Naive thymus-derived CD4-positive, alpha-beta T cell (primary cell): ENCODE measurements around the gene MPPED1. TPM values are rescaled to one million over a fixed set of nuclear protein-coding genes. Genes with fewer than 3 reads are reported as not detected.

Source experiments
- ATAC-seq: fragments of 150-1000 bp; cut with Tn5 transposase; 2 replicates; pipeline ENCODE4 v1.10.0; 2021; ENCODE audit warnings: mild to moderate bottlenecking, moderate library complexity
- CTCF ChIA-PET: fragments of 350-600 bp; sonication (Branson Sonifier 250); formaldehyde crosslinking; loops from one replicate; lab custom pipeline; 2021; ENCODE audit warnings: antibody characterized with exemption; lab: Charles Lee
- POLR2A ChIA-PET: fragments of 350-600 bp; sonication (Branson Sonifier 250); formaldehyde crosslinking; loops from one replicate; lab custom pipeline; 2021; ENCODE audit warnings: antibody characterized with exemption, inconsistent platforms; lab: Charles Lee
- DNase-seq, 9 donors: peaks; one replicate each; pipeline versions ENCODE4 v3.0.0 to v3.0.0-alpha.2; 2020 to 2022; ENCODE audit warnings: mixed read lengths in 1 of 9
- H3K27ac ChIP-seq: one replicate; pipeline ENCODE4 v1.7.0; 2013; ENCODE audit warnings: mild to moderate bottlenecking, low read depth, low read length, moderate library complexity
- H3K27me3 ChIP-seq, 2 donors: one replicate each; pipeline ENCODE4 v1.7.0; 2013; ENCODE audit warnings: low read length in 2 of 2, mild to moderate bottlenecking in 2 of 2, moderate library complexity in 2 of 2; ENCODE audit not compliant: control insufficient read depth in 2 of 2, insufficient read depth in 2 of 2
- H3K36me3 ChIP-seq, 3 experiments: 1 replicate in 2 of 3; 2 replicates in 1 of 3; pipeline ENCODE4 v1.7.0; 2013; ENCODE audit warnings: low read length in 3 of 3, mild to moderate bottlenecking in 3 of 3, moderate library complexity in 1 of 3; ENCODE audit not compliant: insufficient read depth in 3 of 3, control insufficient read depth in 2 of 3
- H3K4me1 ChIP-seq, 2 donors: one replicate each; pipeline ENCODE4 v1.7.0; 2013; ENCODE audit warnings: low read length in 2 of 2, mild to moderate bottlenecking in 2 of 2, moderate library complexity in 1 of 2; ENCODE audit not compliant: control insufficient read depth in 2 of 2, insufficient read depth in 2 of 2
- H3K4me3 ChIP-seq: 2 replicates; pipeline ENCODE4 v1.7.0; 2013; ENCODE audit warnings: mild to moderate bottlenecking, low read length
- H3K9me3 ChIP-seq, 3 experiments: 1 replicate in 2 of 3; 2 replicates in 1 of 3; pipeline ENCODE4 v1.7.0; 2013; ENCODE audit warnings: low read length in 3 of 3; ENCODE audit not compliant: control insufficient read depth in 2 of 3
- H3K27ac Mint-ChIP-seq, 9 donors: one replicate each; pipeline ENCODE4 v1.8.0; 2020 to 2022; ENCODE audit warnings: mixed read lengths in 9 of 9, mild to moderate bottlenecking in 8 of 9, moderate library complexity in 5 of 9, inconsistent platforms in 2 of 9
- H3K27me3 Mint-ChIP-seq, 5 donors: one replicate each; pipeline ENCODE4 v1.8.0; 2021 to 2022; ENCODE audit warnings: mixed read lengths in 5 of 5, mild to moderate bottlenecking in 1 of 5
- H3K36me3 Mint-ChIP-seq, 5 donors: one replicate each; pipeline ENCODE4 v1.8.0; 2020 to 2022; ENCODE audit warnings: mixed read lengths in 5 of 5, mild to moderate bottlenecking in 3 of 5, inconsistent platforms in 1 of 5
- H3K4me1 Mint-ChIP-seq, 7 donors: one replicate each; pipeline ENCODE4 v1.8.0; 2020 to 2022; ENCODE audit warnings: mixed read lengths in 7 of 7, mild to moderate bottlenecking in 3 of 7, inconsistent platforms in 1 of 7
- H3K4me3 Mint-ChIP-seq, 10 donors: one replicate each; pipeline ENCODE4 v1.8.0; 2020 to 2022; ENCODE audit warnings: mild to moderate bottlenecking in 10 of 10, mixed read lengths in 10 of 10, moderate library complexity in 6 of 10, inconsistent platforms in 2 of 10
- H3K9me3 Mint-ChIP-seq, 11 donors: one replicate each; pipeline ENCODE4 v1.8.0; 2020 to 2022; ENCODE audit warnings: mixed read lengths in 11 of 11, mild to moderate bottlenecking in 4 of 11, inconsistent platforms in 1 of 11, moderate library complexity in 1 of 11
- intact Hi-C, 2 donors: fragments of 100-400 bp; cut with micrococcal nuclease; formaldehyde crosslinking; loops; one replicate each; pipeline ENCODE4 v1.15.1; 2023
- polyA plus RNA-seq, 2 donors: library from polyadenylated mRNA; unstranded; fragments of 300-500 nt; fragmentation: Illumina TruSeq; gene quantifications; one replicate each; pipeline ENCODE4 v1.2.3, GENCODE V29; 2021
- total RNA-seq, 6 experiments: library from RNA in 5 of 6; stranded (reverse) in 5 of 6; gene quantifications; 1 replicate in 5 of 6; 2 replicates in 1 of 6; pipeline ENCODE4 v1.2.3 and lab custom pipeline; 2021 to 2026

MPPED1 gene
- total and polyA plus RNA-seq, 7 experiments from 2014 or later: not detected

DNA sequence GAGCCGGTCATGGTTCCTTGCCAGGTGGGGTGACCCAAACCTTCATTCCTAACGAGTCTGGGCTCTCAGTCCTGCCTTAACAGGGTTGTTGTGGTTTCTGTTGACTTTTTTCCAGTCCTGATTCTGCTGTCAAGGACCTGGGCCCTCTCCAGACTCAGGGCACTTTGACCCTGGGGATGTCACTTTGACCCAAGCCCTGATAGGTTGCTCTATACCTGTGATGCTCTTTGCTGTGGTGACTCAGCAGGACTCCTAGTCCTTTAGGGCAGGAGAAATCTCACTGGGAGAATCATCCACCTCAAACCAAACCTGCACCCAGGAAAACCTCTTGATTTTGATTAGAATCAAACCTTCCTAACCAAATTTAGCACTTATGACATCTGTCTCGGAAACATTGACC lies 20.5 kb upstream of the MPPED1 start:
- ChIA-PET POLR2A (no interaction called here), CTCF (no interaction called here)
- no peaks in the 10 kb centered on the region for H3K4me1 Mint-ChIP-seq
- H3K27me3 Mint-ChIP-seq: peaks cover 8 to 15% (median 11%) of the 10 kb centered on the region in 5 donors
- H3K27ac ChIP-seq: no peak overlapping the region
- H3K9me3 Mint-ChIP-seq: peaks cover 0 to 3% (median 0%) of the 10 kb centered on the region in 11 donors
- no peaks in the 10 kb centered on the region for H3K4me1 ChIP-seq
- DNase-seq: no peak
- intact Hi-C loops: no loop called here
- ATAC-seq: no peak
- no peaks in the 10 kb centered on the region for H3K9me3 ChIP-seq
- no peak overlapping the region for H3K27ac Mint-ChIP-seq
- H3K4me3 Mint-ChIP-seq: no peak overlapping the region
- peaks cover 0 to 3% of the 10 kb centered on the region in 2 donors for H3K27me3 ChIP-seq
- no peaks in the 10 kb centered on the region for H3K36me3 ChIP-seq
- H3K4me3 ChIP-seq: no peak overlapping the region
- H3K36me3 Mint-ChIP-seq: no peaks in the 10 kb centered on the region

DNA sequence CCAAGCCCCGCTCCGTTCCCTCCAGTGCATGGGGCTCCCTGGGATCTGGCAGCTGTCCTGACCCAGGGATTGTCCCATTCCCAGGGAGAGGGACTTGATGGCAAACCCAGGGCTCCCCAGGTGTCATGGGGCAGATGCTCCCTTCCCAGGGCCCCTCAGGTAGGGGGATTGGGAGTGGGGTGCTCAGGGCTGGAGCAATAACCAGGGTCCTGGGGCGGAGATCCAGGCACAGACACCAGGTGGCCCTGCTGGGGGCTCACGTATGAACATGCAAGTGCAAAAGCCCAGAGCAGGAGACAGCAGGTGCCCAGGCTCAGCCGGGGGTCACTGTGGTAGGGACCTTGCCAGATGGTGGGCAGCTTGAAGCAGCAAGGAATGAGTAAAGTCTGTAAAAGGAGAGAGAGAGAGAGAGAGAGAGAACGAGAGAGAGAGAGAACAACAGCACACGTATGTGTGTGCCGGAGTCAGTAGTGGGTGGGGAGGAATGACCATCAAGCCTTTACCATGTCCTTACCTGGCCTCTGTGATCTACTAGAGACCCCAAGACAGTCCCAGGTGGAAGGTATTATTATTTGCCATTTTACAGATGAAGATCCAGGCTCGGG lies 19.3 kb upstream of the MPPED1 start:
- POLR2A ChIA-PET: no interaction called here
- no peak overlapping the region for H3K4me3 ChIP-seq
- Mint-ChIP-seq H3K36me3 (no peaks in the 10 kb centered on the region), H3K9me3 (peaks cover 0 to 1% (median 0%) of the 10 kb centered on the region in 11 donors), H3K4me1 (no peaks in the 10 kb centered on the region), H3K4me3 (no peak overlapping the region), H3K27me3 (peaks cover 4 to 9% (median 6%) of the 10 kb centered on the region in 5 donors), H3K27ac (no peak overlapping the region)
- peaks cover 0 to 2% of the 10 kb centered on the region in 2 donors for H3K27me3 ChIP-seq
- no peaks in the 10 kb centered on the region for H3K36me3 ChIP-seq
- ATAC-seq: no peak
- H3K9me3 ChIP-seq: no peaks in the 10 kb centered on the region
- no peak overlapping the region for H3K27ac ChIP-seq
- intact Hi-C loops: no loop called here
- H3K4me1 ChIP-seq: no peaks in the 10 kb centered on the region
- DNase-seq: no peak
- CTCF ChIA-PET: no interaction called here

DNA sequence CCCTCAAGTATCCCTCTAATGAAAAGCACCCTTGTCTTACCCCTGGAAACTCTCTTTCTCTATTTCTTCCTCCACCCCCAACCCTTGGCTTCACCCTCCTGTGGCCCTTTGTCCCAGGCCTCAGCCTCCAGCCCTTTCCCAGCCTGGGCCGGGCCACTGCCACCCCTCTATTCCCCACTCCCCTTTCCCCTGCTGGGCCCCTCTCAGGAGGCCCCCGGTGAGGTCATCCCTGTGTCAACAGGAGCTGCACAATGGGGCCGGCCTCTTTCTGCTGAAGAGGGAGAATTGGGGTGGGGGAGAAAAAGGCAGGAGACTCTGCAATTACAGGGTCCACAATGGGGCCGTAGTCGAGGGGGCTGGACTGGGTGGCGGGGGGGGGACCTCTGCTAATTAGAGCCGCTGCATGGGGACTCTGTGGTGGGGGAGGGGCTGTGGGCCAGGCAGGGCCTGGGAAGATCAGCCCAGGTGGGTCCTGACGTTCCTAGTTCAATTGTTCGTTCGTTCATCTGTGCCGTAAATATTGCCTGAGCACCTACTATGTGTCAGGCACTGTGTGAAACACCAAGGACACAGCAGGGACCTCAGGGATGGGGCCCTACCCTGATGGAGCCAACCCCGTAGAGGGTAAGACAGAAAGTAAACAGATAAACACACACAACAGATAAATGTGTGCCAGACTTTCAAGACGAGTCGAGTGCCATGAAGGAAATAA lies 18.5 kb upstream of the MPPED1 start:
- H3K27me3 Mint-ChIP-seq: peaks cover under 1 to 5% (median under 1%) of the 10 kb centered on the region in 5 donors
- no peak overlapping the region for H3K27ac ChIP-seq
- no peak overlapping the region for H3K4me3 Mint-ChIP-seq
- DNase-seq (no peak), ATAC-seq (no peak)
- no peaks in the 10 kb centered on the region for H3K36me3 ChIP-seq
- H3K27ac Mint-ChIP-seq: no peak overlapping the region
- H3K4me1 ChIP-seq: no peaks in the 10 kb centered on the region
- H3K4me3 ChIP-seq: no peak overlapping the region
- no peaks in the 10 kb centered on the region for H3K27me3 ChIP-seq
- H3K36me3 Mint-ChIP-seq: no peaks in the 10 kb centered on the region
- H3K4me1 Mint-ChIP-seq: no peaks in the 10 kb centered on the region
- H3K9me3 Mint-ChIP-seq: peaks cover 0 to 1% (median 0%) of the 10 kb centered on the region in 11 donors
- no peaks in the 10 kb centered on the region for H3K9me3 ChIP-seq
- POLR2A ChIA-PET: no interaction called here
- CTCF ChIA-PET: no interaction called here
- intact Hi-C loops: no loop called here

DNA sequence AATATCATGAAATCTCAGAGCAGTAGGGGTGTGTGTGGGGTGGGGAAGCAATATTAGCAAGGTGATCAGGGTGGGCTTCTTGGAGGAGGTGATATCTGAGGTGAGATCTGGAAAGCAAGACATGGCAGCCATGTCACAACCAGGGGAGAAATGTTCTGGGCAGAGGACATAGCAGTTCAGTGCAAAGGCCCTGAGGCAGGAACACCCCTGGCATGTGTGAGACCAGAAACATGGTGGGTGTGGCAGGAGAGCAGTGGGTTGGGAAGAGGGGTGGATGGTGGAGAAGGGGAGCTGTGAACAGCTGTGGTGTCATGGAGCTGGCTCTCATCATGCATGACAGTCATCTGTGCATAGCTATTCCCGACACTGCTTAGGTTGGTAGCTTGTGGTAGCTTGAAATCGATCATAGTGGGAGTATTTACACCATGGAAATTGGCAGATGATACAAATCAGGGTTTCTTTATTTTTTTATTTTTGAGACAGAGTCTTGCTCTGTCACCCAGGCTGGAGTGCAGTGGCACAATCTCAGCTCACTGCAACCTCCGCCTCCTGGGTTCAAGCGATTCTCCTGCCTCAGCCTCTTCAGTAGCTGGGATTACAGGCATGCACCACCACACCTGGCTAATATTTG lies 17.9 kb upstream of the MPPED1 start:
- no peak for DNase-seq
- no peak for ATAC-seq
- Mint-ChIP-seq H3K27me3 (peaks cover 0 to 11% (median 3%) of the 10 kb centered on the region in 5 donors), H3K27ac (no peak overlapping the region), H3K36me3 (no peaks in the 10 kb centered on the region), H3K4me3 (no peak overlapping the region), H3K9me3 (peaks cover 0 to 1% (median 0%) of the 10 kb centered on the region in 11 donors), H3K4me1 (no peaks in the 10 kb centered on the region)
- ChIA-PET POLR2A (no interaction called here), CTCF (no interaction called here)
- intact Hi-C loops: no loop called here
- H3K27ac ChIP-seq: no peak overlapping the region
- H3K4me1 ChIP-seq: no peaks in the 10 kb centered on the region
- no peaks in the 10 kb centered on the region for H3K9me3 ChIP-seq
- no peaks in the 10 kb centered on the region for H3K36me3 ChIP-seq
- H3K4me3 ChIP-seq: no peak overlapping the region
- H3K27me3 ChIP-seq: no peaks in the 10 kb centered on the region

DNA sequence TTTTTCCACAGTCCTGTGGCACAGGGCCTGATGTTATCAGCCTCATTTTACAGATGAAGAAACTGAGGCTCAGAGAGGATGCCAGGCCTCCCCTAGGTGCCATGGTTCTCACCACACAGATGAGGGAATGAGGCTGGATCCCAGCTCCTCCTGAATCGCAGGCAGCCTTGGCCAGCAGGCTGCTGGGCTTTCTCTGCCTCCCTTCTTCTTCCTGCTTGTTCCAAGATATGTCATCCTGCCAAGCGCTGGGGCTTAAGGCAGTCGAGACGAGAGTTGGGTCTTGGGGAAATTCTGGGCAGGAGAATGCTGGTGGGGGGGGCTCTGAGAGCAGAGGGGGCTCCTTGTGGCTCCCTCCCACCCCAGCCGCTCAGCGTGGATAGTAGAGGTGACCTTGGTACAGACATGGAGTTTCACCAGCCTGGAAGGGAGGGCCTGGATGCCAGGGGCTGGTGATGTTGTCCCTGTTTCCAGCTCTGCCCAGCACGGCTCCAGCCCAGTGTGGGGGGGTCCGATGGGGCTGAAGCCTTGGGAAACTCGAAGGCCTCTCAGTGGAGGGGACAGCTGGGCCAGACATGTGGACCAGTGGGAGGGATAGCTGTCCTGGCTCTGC lies 16.6 kb upstream of the MPPED1 start:
- H3K27me3 Mint-ChIP-seq: peaks cover 0 to 16% (median 6%) of the 10 kb centered on the region in 5 donors
- Histone ChIP-seq H3K9me3 (no peaks in the 10 kb centered on the region), H3K27ac (no peak overlapping the region), H3K4me3 (no peak overlapping the region), H3K36me3 (no peaks in the 10 kb centered on the region), H3K27me3 (no peaks in the 10 kb centered on the region), H3K4me1 (no peaks in the 10 kb centered on the region)
- intact Hi-C loops: no loop called here
- H3K4me1 Mint-ChIP-seq: no peaks in the 10 kb centered on the region
- H3K36me3 Mint-ChIP-seq: no peaks in the 10 kb centered on the region
- no peak overlapping the region for H3K4me3 Mint-ChIP-seq
- no peak overlapping the region for H3K27ac Mint-ChIP-seq
- POLR2A ChIA-PET: no interaction called here
- H3K9me3 Mint-ChIP-seq: no peaks in the 10 kb centered on the region
- ATAC-seq (no peak), DNase-seq (no peak)
- CTCF ChIA-PET: no interaction called here

DNA sequence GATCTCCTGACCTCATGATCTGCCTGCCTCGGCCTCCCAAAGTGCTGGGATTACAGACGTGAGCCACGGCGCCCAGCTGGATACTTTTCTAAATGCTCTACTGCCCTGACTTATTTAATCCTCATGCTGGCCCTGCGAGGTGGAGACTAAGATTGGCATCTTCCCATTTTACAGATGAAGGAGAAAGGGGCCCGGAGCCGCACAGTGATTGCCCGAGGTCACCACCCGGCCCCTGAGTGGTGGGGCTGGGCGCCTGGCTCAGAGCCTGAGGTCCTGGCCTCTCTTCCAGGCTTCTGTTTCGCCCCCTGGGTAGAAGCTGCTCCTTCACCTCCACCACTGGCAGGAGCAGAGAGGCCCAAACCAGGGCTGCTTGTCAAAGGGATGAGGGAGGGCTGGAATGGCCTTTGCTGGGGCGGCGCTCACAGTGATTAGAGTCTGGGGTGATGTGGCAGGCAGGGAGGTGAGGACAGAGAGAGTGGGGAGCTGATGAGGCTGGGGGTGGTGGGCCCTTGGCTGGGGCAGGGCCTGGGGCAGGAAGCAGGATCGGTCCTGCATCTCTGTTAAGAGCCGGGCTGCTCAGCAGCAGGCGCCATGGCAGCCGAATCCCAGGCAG lies 15.4 kb upstream of the MPPED1 start:
- DNase-seq: no peak
- no peak overlapping the region for H3K27ac ChIP-seq
- H3K4me1 ChIP-seq: no peaks in the 10 kb centered on the region
- H3K4me3 ChIP-seq: no peak overlapping the region
- ChIA-PET POLR2A (no interaction called here), CTCF (interaction anchor here (1.8 kb wide), 1 partner anchor 11 kb away, joined by 5 read pairs; no protein-coding TSS in a partner anchor)
- H3K27me3 Mint-ChIP-seq: peaks cover 0 to 24% (median 6%) of the 10 kb centered on the region in 5 donors
- no peaks in the 10 kb centered on the region for H3K36me3 ChIP-seq
- ATAC-seq: no peak
- no peaks in the 10 kb centered on the region for H3K27me3 ChIP-seq
- no peaks in the 10 kb centered on the region for H3K36me3 Mint-ChIP-seq
- H3K4me3 Mint-ChIP-seq: no peak overlapping the region
- intact Hi-C loops: no loop called here
- H3K9me3 ChIP-seq: no peaks in the 10 kb centered on the region
- no peaks in the 10 kb centered on the region for H3K4me1 Mint-ChIP-seq
- no peak overlapping the region for H3K27ac Mint-ChIP-seq
- no peaks in the 10 kb centered on the region for H3K9me3 Mint-ChIP-seq
